Neural progenitor cell (in vitro differentiated cells): ENCODE data around the gene CEACAM6.

Source experiments
- EZH2 ChIP-seq: fragments of 200-600 bp; sonication (generic); IDR thresholded peaks from 2 replicates; pipeline ENCODE4 v1.6.1; 2017; ENCODE audit warnings: antibody characterized with exemption, mild to moderate bottlenecking, moderate library complexity
- EZH2phosphoT487 ChIP-seq: fragments of 200-600 bp; sonication (generic); IDR thresholded peaks from 2 replicates; pipeline ENCODE4 v1.6.1; 2017; ENCODE audit warnings: antibody characterized with exemption
- TF ChIP-seq, protein P1 (sequence below): fragments of 200-600 bp; sonication (generic); IDR thresholded peaks from 2 replicates; pipeline ENCODE4 v1.5.1; 2017; ENCODE audit warnings: antibody characterized with exemption, mild to moderate bottlenecking

DNA sequence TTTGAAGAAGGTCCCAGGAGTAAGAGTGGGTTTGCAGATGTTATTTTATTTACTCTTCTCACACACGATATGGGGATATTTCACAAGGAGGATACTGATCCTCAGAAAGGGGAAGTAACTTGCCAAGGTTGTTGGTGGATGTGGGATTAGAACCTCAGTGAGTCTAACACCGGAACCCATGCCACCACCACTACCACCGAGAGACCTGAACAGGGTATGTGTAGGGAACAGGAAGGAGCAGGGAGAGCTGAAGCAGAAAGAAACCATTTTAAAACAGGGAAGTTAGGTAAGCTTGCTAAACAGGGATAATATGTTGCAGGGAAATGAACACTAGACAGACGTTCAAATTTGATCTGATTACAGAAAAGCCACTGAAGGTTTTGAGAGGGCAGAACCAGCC is 29.4 kb downstream of the CEACAM6 start:
- TF ChIP-seq EZH2, result no peak
- TF ChIP-seq, protein P1, sequence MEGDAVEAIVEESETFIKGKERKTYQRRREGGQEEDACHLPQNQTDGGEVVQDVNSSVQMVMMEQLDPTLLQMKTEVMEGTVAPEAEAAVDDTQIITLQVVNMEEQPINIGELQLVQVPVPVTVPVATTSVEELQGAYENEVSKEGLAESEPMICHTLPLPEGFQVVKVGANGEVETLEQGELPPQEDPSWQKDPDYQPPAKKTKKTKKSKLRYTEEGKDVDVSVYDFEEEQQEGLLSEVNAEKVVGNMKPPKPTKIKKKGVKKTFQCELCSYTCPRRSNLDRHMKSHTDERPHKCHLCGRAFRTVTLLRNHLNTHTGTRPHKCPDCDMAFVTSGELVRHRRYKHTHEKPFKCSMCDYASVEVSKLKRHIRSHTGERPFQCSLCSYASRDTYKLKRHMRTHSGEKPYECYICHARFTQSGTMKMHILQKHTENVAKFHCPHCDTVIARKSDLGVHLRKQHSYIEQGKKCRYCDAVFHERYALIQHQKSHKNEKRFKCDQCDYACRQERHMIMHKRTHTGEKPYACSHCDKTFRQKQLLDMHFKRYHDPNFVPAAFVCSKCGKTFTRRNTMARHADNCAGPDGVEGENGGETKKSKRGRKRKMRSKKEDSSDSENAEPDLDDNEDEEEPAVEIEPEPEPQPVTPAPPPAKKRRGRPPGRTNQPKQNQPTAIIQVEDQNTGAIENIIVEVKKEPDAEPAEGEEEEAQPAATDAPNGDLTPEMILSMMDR, result no peak
- no peak for TF ChIP-seq EZH2phosphoT487
